ENCODE data around the gene OPRM1. TPM values are rescaled to one million over a fixed set of nuclear protein-coding genes. Genes with fewer than 3 reads are reported as not detected.
"Not testable (repeated sequence)": the region's sequence is repeated elsewhere in the genome, so short reads cannot be mapped to it uniquely, and the experiment has no call there.

Gene OPRM1
- total RNA-seq, 1 experiment from 2014 or later, result not detected

DNA sequence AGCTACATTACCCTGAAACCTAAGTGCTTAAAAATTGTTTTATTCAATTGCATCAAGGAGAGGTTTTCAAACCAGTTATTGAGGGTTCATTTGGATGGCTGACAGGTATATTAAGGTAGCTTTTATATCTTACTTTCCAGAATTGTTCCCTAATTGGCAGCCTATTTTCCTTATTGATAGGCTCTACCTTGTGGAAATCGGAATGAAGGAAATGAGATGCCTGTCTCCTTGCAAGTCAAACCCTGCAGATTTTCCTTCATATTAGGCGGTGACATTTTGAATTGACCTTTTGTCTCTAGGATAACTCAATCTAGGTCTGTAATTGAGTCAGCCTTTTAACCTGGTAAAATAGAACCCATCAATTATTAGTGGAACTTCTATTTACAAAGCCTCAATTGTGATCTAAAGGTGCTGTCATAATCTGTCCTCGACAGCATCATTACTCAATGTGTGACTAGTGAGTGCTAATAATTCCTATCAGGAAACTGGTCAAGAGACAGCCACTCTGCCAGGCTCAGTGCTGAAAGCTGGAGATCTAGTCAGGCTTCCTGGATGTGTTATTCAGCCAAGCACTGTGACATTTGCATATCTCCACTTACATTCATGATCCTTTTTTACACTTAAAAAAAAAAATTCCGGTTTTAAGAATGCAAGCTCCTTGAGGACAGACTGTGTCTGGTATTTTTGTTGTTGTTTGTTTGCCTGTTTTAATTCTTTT is 20.1 kb downstream of the OPRM1 start:
- no peaks in the 10 kb centered on the region for H3K36me3 ChIP-seq (replicated peaks; ENCODE audit: control insufficient read depth, insufficient read depth, low read length)
- no peak overlapping the region for H3K4me3 ChIP-seq (ENCODE audit: insufficient read depth, low read depth, low read length)
- no peak for DNase-seq
- H3K27me3 ChIP-seq (ENCODE audit: control insufficient read depth, insufficient read depth, low read length), result no peaks in the 10 kb centered on the region

DNA sequence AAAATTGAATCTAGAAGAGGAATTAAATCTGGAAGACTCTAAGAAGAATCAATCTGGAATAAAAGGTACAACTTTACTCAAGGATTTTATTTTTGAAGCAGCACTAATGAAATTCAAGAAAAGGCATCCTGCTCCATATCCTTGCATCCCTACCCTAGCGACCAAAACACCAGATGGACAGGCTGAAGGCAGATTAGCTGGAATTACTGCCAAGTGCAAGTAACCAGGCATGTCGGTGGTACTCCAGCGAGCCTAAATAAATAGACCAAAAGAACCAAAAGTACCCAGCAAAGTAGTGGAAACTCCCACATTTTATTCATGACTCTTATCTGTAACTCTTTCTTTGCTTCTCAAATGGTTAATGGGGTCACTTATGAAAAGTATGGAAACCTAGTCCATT is 21.0 kb downstream of the OPRM1 start:
- H3K36me3 ChIP-seq (replicated peaks; ENCODE audit: control insufficient read depth, insufficient read depth, low read length), result no peaks in the 10 kb centered on the region
- DNase-seq, result no peak
- H3K4me3 ChIP-seq (ENCODE audit: insufficient read depth, low read depth, low read length), result no peak overlapping the region
- H3K27me3 ChIP-seq (ENCODE audit: control insufficient read depth, insufficient read depth, low read length), result no peaks in the 10 kb centered on the region

DNA sequence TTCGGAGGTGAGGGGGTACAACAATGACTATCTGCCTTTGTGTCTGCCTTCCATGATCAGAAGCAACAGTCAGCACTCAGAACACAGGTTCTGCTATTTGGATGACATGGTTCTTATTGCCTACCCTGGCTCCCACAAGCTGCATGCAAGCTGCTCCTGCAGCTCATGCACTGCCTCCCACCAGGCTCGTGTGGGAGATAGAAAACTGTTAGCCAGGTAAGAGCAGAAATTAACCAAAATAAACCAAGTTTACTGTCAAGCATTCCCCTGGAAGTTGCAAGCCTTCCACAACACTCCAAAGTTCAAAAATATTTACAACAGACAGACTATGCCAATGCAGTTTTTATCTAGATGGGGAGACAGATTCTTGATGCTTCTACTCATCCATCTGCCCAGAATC is 31.0 kb downstream of the OPRM1 start:
- no peak overlapping the region for H3K4me3 ChIP-seq (ENCODE audit: insufficient read depth, low read depth, low read length)
- H3K27me3 ChIP-seq (ENCODE audit: control insufficient read depth, insufficient read depth, low read length), result no peaks in the 10 kb centered on the region
- DNase-seq, result no peak
- no peaks in the 10 kb centered on the region for H3K36me3 ChIP-seq (replicated peaks; ENCODE audit: control insufficient read depth, insufficient read depth, low read length)

DNA sequence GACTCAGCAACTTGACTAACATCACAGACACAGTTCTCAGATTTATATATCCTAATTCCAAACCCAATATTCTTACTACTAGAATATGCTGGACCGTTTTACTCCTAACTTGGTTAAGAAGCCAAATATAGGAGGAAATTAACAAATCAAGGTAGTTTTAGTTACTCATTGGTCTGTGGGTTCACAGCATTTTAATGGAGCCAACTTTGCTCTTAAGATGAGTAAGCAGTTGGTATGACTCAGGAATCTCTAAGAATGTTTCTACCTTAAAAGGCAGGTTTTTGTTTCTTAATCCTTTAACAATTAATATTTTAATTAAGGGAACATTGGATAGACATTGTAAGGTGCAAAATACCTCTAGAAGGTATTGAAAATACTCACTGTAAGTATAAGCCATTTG is 31.6 kb downstream of the OPRM1 start:
- no peak for DNase-seq
- Histone ChIP-seq H3K4me3 (ENCODE audit: insufficient read depth, low read depth, low read length) (no peak overlapping the region), H3K27me3 (ENCODE audit: control insufficient read depth, insufficient read depth, low read length) (no peaks in the 10 kb centered on the region)

DNA sequence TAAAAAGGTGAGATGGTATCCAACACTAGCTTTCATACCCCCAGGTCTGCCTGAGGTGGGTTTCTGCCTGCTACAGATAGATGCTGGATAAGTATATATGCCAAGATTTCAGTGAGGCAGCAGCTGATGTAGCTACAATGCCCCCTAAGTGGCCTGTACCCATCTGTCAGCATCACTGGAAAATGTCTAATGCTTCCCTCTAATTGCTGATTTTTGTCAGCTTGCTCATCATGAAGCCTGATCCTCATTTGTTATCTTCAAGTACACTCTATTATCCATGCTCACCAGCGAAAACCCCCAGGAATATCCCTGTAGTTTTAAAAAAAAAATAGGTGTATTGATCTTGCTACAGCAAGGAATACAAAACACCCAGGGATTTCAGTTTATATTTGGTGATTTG is 32.2 kb downstream of the OPRM1 start:
- Histone ChIP-seq H3K36me3 (replicated peaks; ENCODE audit: control insufficient read depth, insufficient read depth, low read length) (no peaks in the 10 kb centered on the region), H3K27me3 (ENCODE audit: control insufficient read depth, insufficient read depth, low read length) (no peaks in the 10 kb centered on the region)
- DNase-seq, result no peak

More for the DNA sequence above, 31.6 kb downstream of the OPRM1 start:
- H3K36me3 ChIP-seq (replicated peaks; ENCODE audit: control insufficient read depth, insufficient read depth, low read length), result no peaks in the 10 kb centered on the region

DNA sequence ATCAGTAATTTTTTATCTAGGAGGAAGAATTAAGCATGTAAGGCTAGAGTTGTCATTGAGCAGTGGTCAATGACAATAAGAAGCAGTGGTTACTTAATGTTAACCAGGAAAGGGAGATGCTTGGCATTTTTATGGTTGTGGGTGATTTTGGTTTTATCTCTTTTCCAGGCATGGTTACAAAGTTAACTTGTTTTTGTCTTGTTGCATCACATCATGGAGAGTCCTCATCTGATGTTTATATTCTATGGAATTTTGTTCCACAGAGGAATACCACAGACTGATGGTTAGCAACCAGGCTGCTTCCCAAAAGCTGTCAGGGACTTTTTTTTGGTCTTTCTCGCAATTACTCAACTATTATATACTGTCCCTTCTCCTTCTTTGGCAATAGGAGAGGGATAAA is 32.7 kb downstream of the OPRM1 start:
- no peaks in the 10 kb centered on the region for H3K36me3 ChIP-seq (replicated peaks; ENCODE audit: control insufficient read depth, insufficient read depth, low read length)
- no peaks in the 10 kb centered on the region for H3K27me3 ChIP-seq (ENCODE audit: control insufficient read depth, insufficient read depth, low read length)
- no peak for DNase-seq
- no peak overlapping the region for H3K4me3 ChIP-seq (ENCODE audit: insufficient read depth, low read depth, low read length)

More for the DNA sequence above, 32.2 kb downstream of the OPRM1 start:
- H3K4me3 ChIP-seq (ENCODE audit: insufficient read depth, low read depth, low read length), result no peak overlapping the region

DNA sequence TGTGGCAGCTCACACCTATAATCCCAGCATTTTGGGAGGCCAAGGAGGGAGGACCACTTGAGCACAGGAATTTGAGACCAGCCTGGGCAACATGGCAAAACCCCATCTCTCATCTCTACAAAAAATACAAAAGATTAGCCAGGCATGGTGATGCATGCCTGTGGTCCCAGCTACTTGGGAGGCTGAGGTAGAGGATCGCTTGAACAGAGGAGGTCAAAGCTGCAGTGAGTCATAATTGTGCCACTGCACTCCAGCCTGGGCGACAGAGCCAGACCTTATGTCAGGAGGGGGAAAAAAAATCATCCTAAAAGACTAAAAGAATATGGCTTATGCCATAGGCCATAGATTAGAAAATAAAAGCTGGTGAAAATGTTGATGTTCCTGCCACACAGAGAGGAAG is 39.6 kb downstream of the OPRM1 start:
- DNase-seq, result not testable (repeated sequence)

DNA sequence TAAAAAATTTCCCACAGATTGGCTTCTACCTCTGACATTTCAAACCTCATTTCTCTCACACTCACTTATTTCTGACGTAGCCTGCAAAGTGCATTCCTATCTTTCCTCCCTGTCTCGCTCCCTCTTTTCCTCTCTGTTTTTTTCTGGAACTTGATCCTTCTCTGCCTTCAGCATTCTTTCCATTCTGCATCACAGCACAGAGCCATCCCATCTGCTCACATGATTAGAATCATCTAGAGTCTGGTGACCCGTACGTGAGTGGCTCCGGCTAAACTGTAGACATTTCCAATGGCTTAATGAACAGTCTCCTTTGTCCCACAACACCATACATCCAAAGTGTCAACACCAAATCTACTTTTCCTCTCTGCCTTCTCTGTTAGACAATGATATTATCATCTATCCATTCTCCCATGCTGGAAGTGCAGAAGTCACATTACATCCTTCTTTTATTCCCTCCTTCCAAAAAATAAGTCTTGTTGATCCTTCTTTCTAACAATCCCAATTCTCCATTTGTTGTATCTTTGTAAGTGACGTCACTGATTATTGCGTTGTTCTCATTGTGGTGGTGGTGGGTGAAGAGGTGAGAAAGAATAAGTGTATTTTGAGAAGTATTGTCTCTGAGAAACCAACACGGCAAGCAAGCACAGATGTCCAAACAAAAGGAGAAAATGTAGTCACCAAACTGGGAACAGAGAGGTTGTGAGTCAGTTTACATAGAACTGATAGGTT is 41.6 kb downstream of the OPRM1 start:
- no peaks in the 10 kb centered on the region for H3K36me3 ChIP-seq (replicated peaks; ENCODE audit: control insufficient read depth, insufficient read depth, low read length)
- no peak for DNase-seq
- no peak overlapping the region for H3K4me3 ChIP-seq (ENCODE audit: insufficient read depth, low read depth, low read length)
- H3K27me3 ChIP-seq (ENCODE audit: control insufficient read depth, insufficient read depth, low read length), result no peaks in the 10 kb centered on the region

More for the DNA sequence above, 39.6 kb downstream of the OPRM1 start:
- not testable (repeated sequence) for H3K36me3 ChIP-seq (replicated peaks; ENCODE audit: control insufficient read depth, insufficient read depth, low read length); H3K4me3 ChIP-seq (ENCODE audit: insufficient read depth, low read depth, low read length); H3K27me3 ChIP-seq (ENCODE audit: control insufficient read depth, insufficient read depth, low read length)

DNA sequence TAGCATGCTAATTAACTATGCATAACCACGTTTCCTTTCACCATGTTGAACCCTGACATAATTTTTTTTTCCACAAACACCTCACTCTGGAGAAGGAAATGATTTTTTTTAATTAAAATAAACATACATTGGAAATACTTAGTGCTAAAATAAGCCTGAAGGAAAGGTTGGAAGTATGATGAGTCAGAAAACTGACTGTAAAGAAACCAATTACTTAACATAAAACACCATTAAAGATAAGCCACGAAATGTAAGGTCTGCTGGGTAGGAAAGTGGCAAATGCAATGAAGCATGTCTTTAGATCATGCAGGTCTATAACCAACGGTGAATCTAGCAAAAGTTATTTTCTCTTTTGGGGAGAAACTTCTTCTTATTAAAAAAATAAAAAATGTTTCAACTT is 47.5 kb downstream of the OPRM1 start:
- no peak overlapping the region for H3K4me3 ChIP-seq (ENCODE audit: insufficient read depth, low read depth, low read length)
- no peaks in the 10 kb centered on the region for H3K27me3 ChIP-seq (ENCODE audit: control insufficient read depth, insufficient read depth, low read length)
- no peaks in the 10 kb centered on the region for H3K36me3 ChIP-seq (replicated peaks; ENCODE audit: control insufficient read depth, insufficient read depth, low read length)
- DNase-seq, result no peak

DNA sequence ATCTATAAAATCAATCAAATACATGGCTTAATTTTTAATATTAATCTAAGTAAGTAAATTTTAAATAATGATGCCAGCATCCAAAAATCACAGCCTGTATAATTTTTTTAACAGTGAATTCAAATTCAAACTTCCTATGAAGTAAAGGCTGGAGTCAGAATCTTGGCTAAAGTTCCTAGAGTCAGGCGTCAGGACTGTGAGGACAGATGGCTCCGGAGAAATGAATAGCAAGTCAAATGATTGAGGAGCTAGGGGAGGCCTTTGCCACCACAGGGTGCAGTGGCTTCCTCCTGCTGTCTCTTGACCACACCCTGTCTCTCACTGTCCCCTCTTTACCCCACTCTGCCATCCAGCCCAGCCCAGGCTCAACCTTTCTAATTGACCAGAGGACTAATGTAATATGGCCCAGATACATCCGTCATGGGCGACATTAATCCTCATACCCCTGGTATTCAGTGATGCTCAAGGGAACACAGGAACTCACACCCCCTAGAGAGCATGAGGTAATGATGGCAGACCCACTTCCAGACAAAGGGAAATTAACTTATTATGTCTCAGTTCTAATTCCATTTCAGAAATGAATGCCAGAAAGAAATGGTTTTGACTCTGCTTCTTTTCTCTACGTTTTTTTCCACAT is 53.4 kb downstream of the OPRM1 start:
- no peak overlapping the region for H3K4me3 ChIP-seq (ENCODE audit: insufficient read depth, low read depth, low read length)

DNA sequence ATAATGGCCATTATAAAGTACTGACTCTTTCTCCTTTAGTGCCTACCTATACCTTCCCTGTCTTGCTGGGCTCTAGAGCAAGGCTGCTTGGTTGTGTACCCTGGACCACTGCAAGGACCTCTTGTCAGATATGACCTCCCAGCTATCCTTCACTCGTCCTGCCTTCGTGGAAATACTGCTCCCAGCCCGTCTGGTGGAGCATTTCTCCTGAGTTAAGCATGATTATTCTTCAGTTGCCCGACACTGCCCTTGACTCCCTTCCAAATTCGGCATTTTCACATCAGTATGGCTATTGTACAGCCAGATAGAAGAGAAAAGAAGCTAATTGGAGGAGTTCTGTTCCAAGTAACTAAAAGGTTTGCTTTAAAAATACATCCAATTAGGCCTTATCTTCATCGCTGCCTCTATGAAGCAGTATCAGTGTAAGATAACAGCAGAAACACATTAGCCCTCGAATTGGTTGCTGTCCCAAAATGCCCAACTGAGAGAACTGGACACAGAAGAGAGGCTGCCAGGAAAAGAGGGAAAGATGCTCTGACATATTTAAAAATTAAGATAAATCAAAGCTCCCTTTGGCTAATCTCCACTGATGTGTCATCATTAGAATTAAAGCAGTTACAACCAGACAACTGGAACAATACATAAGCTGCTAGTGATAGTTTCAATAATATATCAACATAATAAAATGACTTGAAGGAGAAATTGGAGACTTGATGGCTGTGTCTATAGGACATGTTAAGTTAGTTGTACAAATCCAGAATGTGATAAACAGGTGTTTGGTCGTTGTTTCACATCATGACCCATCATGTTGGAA is 54.4 kb downstream of the OPRM1 start:
- Histone ChIP-seq H3K4me3 (ENCODE audit: insufficient read depth, low read depth, low read length) (no peak overlapping the region), H3K27me3 (ENCODE audit: control insufficient read depth, insufficient read depth, low read length) (no peaks in the 10 kb centered on the region), H3K36me3 (replicated peaks; ENCODE audit: control insufficient read depth, insufficient read depth, low read length) (no peaks in the 10 kb centered on the region)
- no peak for DNase-seq

More for the DNA sequence above, 53.4 kb downstream of the OPRM1 start:
- no peaks in the 10 kb centered on the region for H3K27me3 ChIP-seq (ENCODE audit: control insufficient read depth, insufficient read depth, low read length)
- no peak for DNase-seq
- no peaks in the 10 kb centered on the region for H3K36me3 ChIP-seq (replicated peaks; ENCODE audit: control insufficient read depth, insufficient read depth, low read length)

DNA sequence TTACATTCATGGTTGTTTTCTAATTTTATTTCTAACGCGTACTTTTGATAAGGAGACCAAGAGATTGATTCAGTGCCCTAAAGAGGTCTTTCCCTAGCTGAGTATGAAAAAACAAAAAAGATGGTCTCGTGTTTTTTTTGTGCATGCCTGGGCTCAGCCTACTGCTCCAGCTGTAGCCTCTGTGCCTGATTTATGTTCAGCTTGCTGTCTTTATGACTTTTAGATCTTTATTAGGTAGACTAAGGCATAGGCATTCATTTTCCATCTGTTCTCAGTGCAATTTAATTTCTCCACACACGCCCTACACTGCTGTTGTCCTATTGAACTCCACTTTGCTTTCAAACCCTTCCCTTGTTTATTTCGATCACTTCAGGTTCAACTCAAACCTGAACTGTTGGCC is 56.5 kb downstream of the OPRM1 start:
- no peak for DNase-seq
- no peaks in the 10 kb centered on the region for H3K27me3 ChIP-seq (ENCODE audit: control insufficient read depth, insufficient read depth, low read length)
- no peaks in the 10 kb centered on the region for H3K36me3 ChIP-seq (replicated peaks; ENCODE audit: control insufficient read depth, insufficient read depth, low read length)
- H3K4me3 ChIP-seq (ENCODE audit: insufficient read depth, low read depth, low read length), result no peak overlapping the region

DNA sequence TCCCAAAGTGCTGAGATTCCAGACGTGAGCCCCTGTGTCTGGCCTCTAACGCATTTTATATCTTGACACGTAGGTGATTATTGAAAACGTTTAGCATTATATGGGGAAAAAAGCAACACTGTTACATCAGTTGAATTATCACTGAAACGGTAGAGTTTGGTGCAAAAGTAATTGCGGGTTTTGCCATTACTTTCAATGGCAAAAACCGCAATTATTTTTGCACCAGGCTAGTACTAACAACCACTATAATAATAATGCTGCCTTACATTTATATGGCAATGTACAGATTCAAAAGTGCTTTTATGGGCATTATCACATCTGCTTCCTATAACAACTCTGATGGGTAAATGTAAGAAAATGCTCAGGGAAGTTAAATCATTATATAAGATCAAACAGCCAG is 57.3 kb downstream of the OPRM1 start:
- Histone ChIP-seq H3K4me3 (ENCODE audit: insufficient read depth, low read depth, low read length) (no peak overlapping the region), H3K36me3 (replicated peaks; ENCODE audit: control insufficient read depth, insufficient read depth, low read length) (no peaks in the 10 kb centered on the region), H3K27me3 (ENCODE audit: control insufficient read depth, insufficient read depth, low read length) (no peaks in the 10 kb centered on the region)
- DNase-seq, result no peak

DNA sequence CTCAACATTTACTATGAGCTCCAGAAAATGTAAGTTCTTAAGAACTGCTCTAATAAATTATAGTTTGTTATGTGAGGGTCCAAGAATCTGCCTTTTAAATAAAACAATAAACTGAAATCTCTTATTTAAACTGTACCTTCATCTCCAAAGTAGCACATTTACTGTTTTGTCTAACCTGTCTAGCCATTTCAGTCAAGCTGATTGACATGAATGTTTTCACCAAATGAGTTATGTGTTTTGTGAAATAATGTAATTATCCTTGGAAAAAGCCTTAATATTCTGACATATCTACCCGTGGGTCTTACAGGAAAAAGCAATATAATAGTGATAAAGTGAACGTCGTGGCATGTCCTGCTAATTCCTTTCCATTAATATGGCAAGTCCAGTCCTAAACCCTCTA is 57.8 kb downstream of the OPRM1 start:
- no peak for DNase-seq
- H3K27me3 ChIP-seq (ENCODE audit: control insufficient read depth, insufficient read depth, low read length), result no peaks in the 10 kb centered on the region
- H3K4me3 ChIP-seq (ENCODE audit: insufficient read depth, low read depth, low read length), result no peak overlapping the region
- no peaks in the 10 kb centered on the region for H3K36me3 ChIP-seq (replicated peaks; ENCODE audit: control insufficient read depth, insufficient read depth, low read length)

All from H7 (cell line).